ENCODE data around the gene TFF1.

The TFF1 gene

DNA sequence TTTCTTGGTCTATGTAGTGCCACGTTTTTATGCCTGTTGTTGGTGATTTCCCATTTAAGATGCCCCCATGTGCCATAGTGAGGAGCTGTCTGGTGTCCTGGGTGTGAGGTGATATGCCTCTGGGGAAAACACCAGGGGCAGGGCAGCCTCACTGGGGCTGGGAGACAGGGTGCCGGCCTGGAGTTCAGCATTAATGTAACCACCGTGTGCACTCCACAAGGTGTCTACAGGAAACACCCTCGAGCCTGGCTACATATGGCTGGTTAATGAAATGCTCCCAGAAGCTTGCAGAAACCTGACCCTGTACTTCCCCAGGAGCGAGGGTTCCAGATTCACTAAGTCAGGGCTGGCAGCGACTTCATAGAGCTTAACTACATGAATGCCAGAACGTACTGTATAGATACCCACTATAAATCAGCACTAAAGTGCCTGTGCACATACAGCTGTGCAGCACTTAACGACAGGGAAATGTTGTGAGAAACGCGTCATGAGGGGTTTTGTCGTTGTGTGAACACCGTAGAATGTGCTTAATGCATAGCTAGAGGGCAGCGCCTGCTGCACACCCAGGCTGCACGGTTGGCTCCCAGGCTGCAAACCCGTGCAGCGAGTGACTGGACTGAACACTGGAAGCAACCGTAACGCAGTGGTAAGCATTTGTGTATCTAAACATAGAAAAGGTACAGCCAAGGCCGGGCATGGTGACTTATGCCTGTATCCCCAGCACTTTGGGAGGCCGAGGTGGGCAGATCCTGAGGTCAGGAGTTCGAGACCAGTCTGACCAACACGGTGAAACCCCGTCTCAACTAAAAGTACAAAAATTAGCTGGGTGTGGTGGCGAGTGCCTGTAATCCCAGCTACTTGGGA, 25.9 kb downstream of the TFF1 start:
- no peak for DNase-seq

DNA sequence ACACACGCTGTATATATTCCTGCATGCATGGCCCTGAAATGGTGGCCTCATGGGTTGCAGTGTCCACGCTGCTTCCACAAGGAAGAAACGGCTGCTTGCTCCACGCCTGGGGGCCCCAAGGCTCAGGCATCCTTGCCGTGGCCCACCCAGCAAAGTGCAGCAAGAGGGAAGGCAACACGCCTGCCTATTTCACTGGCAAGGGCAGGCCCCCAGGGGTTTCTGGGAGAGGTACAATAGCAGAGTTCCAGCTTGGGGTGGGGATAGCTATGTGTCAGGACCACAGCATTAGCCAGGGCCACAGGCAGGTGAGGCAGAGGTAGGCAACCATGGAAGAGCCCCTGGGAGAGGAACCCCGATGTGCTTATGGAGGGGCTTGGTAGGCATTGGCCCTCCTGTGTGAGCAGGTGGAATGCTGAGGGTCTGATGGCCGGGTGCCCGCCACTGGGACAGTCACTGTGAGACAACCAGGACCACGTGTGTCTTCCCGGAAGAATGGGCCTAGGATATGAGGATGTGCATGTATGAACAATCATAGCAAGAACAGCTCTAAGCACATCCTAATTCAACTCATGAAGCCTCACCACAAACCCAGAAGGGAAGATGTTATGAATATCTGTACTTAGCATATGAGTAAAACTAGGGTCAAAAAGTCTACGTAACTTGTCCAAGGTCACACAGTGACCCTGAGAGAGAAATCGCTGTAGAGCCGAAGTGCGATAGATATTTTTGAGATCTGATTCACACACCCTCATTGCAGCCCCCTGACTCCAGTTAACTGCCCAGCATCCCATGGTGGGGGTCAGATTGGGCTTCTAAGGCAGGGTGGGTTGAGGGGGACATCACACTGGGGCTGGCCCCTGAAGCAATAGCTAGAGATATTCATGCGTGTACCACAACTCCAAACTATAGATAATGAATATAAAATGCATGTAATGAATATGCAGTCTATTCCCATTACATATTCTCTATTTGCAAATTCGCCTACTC, 27.3 kb downstream of the TFF1 start:
- DNase-seq, result no peak

DNA sequence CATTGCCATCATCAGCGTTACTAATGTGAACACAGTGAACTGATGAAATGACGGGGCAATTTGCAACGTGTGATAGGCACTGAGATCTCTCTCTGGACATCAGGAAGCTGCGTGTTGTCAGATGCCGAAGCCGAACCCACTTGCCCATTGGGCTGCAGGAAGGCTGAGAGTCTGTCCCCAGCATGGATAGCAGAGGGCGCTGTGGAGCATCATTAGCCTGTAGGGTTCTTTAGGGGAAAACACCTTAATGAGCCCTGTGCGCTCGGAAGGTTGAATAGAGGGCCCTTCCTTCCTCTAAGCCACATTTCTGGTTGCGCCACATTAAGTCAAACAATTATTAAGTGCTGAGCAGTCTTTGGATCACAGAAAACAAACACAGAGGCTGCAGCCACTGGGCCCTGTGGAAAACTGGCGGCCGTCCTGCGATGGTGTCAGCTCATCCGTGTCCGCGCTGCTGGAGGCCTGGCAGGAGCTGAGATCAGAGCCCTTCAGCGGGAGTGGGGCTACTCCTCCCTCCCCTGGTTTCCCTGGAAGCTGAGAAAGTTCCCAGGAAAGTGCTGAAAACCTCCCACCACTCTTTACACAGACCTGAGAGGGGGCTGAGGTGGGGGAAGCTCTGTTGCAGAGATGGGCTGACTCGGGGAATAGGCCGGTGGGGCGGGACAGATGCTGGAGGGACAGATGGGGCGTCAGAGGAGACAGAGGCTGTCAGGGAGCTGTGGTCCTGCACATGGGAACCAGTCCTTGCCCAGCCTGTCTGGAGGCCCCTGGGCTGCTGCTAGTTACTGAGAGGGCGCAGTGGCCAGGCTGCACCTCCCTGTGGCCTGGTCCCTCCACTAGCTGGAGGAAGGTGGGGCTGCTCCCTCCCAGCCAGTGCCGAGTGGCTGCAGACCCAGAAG, 28.3 kb downstream of the TFF1 start:
- DNase-seq, result peak; percentile 86

DNA sequence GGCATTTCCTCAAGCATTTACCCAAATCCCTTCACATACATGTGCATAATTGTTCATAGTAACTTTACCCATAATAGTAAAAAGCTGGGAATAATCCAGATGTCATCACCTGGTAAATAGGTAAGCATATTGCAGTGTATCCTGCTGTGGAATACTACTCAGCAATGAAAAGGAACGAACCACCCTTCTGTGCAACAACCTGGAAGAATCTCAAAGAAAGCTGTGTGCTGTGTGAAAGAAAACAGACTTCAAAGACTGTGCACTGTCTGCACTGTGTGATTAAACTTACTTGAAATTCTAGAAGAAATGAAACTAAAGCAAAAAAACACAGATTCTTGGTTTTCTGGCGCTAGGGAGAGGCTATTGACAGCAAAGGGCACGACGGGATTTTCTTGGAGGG, 29.1 kb downstream of the TFF1 start:
- no peak for DNase-seq

DNA sequence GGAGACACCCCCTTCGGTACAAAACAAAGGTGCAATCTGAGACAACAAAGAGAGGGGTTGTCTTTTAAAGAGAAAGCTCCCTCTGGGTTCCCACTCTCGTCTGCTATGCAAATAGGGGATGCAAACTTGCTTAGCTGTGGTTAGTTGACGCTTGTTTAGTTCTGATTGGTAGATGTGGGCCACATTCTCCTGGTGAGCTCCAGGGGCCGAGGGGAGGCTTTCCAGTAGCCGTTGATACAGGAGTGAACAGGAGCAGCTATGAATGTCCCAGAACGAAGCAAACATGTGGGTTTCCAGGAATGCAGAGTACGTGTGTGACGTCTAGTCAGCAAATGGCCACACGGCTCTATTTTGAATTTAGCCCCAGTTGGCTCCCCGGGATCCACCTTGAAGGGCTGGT, 30.3 kb downstream of the TFF1 start:
- DNase-seq, result no peak

DNA sequence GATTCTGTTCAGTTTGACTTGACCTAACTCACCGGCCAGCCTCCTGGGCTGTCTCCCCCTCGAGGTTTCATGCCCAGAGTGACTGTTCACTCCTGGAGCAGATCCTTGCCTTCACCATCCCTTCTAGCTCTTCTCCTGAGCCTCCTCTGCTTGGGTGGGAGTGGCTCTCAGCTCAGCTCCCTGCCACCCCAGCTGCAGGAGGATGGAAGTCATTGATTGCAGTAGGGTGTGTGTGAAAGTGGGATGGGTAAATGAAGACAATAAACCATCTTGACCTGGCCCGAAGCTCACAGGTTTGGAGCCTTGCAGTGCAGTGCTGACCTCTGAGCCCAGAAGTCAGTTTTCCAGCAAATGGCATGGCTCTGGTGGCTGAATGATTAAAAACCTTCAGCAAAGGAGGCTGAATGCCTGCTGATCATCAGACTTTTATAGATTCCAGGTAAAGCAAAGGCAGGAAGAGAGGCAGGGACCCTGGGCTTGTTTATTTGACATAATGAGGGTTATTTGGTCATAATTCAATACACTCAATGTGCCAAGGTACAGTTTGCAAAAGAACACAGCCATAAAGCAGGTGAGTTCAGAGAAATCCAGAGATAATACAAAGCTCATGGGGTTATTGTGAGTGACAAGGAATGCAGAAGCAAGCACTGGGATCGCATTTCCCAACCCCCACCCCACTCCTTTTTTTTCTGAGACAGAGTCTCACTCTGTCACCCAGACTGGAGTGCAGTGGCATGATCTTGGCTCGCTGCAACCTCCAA, 33.6 kb downstream of the TFF1 start:
- DNase-seq, result no peak

DNA sequence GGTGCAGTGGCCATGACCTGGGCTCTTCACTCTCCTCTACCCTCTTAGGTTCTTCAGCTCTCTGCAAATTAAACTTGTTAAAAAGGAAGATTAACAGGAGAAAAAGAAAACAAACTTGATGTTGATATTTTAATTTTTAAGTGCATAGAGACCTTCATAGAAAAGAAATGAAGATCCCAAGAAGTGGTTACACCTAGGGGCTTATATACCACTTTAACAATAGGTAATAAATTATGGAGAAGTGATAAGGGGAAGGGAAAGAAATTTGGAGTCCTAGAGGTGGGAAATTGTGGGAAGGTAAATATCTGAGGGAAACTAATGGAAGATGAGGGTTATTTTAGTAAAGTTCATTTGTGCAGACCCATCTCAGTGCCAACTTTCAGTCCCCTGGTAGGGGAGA, 34.7 kb downstream of the TFF1 start:
- DNase-seq, result no peak

DNA sequence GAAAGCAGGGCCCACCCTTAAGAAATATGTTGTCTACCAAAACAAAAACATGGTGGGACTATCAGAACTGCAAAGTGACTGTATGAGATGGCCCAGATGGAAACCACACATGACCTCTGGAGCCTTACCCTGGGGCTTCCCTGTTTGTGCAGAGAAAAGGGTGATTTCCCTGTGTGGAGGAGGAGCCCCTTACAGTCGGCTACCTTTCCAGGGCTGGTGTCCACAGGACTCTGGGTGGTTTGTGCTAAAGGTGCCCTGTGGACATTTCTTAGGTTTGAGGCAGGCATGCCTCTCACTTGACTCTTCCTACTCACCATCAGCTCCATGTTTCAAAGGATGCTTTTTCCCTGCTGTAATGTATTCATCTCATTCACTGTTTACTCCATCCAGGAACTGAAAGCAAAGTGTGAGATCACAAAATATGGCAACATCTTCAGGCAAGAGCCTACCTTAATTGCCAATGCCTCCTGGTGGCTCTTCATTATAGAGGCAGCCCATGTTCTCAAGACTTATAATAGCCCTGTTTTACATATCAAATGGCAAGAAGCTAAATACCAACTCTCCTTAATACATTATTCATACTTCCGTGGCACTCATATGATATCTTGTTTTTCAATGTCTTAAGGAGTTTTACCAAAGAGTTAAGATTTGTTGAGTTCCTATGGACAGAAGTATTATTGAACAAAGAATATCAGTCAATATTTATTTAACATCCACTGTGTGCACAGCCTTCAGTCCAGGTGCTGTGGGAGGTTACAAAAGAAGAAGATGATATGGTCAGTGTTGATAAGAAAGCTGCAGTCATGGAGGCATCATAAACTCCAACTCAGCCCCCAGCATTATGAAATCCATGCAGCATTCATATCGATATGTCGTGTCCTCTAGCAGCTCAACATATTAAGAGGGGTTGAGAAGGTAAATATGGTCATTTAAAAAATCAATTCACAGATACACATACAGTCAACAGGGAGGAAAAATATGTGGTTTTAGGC, 35.7 kb downstream of the TFF1 start:
- DNase-seq, result no peak

DNA sequence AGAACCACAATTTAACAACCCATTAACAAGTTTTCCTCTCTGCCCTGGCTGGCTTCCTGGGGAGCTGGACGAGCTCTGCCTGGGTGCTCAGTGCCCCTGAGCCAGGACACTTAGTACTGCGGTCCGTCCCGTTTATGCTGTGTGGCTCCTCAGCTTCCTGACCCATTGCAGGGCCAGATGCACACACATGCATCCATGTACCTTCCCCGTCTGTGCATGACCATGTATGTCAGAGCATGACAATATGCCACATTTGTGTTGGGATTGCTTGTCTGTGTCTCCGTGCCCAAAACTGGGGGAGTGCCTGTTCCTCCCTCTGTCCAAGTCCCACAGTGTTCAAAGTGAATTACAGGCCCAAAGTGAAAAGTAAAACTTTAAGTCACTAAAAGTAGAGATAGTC, 41.4 kb downstream of the TFF1 start:
- no peak for DNase-seq

DNA sequence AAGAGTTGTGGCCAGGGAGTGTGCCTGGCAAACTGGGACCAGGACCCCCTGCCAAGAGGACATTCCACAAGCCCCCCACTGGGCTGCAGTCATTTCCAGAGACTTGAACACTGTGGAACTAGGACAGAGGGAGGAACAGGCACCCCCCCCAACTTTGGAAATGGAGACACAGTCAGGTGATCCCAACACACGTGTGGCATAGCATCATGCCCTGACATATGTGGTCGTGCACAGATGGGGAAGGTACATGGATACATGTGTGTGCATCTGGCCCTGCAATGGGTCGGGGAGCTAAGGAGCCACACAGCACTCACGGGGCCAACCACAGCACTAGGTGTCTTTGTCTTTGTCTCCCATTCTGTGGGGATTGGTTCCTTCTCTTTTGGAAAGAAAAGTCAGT, 44.5 kb downstream of the TFF1 start:
- no peak for DNase-seq

DNA sequence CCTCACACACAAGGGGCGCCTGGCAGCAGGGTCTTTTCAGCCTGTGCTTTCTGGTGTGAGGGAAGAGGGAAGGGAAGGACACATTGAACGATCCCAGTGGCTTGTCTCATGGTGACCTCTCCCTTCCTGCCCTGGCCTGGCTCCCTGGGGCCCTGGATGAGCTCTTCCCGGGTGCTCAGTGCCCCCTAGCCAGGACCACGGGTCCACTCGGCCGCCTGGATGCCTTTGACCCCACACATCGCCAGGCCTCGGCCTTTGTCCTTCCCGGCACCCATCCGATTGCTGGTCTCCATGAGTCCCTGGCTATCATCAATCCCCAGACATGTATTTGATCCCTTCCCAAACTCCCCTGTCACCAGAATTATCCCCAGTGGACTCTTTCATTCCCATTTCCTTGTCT, 45.1 kb downstream of the TFF1 start:
- DNase-seq, result no peak

DNA sequence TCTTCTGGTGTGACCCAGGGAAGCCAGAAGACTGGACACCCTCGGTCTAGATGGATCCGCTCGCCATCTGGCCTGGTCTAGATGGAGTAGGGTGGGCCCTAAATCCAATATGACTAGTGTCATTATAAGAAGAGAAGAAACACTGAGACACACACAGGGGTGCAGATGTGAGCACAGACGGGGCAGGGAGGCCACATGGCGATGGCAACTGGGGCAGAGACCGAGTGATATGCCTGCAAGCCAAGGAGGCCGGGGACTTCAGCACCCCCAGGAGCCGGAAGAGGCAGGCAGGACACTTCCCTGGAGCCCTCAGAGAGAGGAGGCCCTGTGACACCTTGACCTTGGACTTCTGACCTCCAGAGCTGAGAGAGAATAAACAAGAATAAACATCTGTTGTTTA, 45.5 kb downstream of the TFF1 start:
- no peak for DNase-seq

DNA sequence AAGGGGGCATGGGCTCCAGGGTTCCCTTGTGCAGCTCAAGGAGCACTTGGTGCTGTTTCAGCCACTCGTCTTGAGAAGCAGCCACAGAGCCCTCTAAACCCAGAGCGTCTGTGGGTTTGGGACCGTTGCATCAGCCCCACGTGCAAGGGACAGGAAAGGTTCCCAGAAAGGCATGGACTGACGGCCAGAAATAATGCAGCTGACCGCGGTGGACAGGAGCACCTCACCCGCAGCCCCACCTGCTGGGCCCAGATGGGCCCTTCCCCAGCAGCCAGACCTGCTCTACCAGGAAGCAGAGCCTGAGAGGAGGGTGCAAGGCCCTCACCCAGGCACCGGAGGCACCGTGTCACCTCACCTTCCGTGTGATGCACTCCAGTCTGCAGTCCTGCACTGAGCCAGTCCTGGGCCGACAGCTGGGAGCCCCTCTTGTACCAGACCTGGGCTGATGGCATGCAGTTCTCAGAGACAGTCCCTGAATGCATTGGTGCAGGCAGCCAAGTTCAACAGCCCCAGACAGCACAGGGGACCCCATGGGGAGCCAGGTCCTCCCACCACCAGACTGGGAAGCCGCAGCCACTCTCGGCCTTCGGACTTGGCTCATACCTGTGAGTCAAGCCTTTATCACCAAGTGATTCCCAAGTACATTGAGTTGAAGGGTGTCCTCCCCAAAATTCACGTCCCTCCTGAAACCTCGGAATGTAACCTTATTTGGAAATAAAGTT, 46.3 kb downstream of the TFF1 start:
- no peak for DNase-seq

DNA sequence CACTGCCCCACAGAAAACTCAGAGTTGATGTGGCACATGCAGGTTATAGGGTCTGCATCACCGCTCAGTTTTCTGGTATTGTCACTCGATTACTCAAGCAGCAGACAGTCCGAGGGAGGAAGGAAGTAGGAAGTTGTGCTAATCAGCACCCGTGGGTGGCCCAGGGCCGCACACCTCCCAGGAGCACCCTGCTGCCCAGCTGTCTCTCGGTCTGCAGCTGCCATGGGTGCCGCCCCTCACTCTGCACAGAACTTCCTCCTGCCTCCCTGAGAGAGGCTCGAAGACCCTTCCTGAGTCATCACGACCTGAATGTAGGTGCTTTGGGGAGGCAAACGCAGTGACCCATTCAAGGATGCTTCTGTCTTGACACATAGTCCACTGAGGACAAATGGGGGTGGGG, 47.0 kb downstream of the TFF1 start:
- no peak for DNase-seq

DNA sequence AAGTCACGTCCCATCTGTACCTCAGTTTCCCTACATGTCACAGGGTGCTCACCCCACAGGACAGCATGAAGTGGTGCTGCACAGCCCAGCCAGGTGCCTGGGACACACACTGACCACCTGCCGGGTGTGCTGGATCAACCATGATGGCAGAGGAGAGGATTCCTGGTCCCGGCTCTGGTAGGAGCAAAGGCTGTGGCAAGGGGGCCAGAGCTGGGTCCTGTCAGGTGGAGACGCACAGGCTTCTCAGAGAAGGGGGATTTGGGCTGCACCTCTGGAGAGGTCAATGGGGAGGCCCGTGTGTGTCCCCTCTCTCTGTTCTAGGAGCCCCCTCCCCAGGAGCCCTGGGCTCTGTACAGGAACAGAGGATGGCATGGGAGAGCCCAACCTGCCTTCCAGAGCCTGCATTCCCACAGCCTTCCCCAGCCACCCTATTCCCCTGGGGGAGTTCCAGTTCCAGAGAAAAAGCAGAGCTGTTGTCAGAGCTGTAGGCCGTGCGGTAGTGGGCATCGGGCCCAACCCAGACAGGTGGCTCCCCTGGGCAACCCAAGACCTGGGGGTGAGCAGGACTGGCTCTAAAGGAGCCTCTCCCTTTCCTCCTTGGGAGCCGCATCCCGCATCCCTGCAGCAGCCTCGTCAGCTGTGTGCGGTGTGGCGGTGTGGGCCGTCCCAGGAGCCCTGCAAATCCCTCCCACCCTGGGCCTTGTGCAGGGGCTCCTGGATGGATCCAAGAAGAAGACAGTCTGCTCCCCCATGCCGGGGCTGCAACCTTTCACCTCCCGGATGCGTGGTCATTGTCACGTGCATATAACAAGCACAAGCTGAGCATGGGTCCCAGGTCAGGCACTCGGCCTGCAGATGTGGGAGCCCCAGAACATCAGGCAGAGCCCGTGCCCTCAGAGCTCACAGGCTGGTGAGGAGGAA, 48.2 kb downstream of the TFF1 start:
- DNase-seq, result no peak

DNA sequence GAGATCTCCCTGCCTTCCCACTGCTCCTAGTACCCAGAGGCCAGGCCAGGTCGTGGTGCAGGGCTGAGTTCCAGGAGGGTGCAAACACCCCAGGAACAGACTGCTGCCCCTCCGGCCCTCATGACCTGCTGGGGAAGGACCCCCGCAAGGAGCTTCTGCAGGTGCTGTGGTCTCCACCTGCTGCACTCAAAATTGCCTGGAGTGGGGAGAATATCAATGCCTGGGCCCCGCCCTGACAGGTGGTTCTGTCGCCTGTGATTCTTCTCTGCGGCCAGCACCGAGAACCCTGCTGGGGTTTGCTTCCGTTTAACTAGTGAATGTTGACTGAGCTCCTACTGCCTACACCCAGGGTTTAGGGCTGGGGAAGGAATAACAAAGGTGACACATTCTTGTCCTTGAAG, 49.0 kb downstream of the TFF1 start:
- no peak for DNase-seq

DNA sequence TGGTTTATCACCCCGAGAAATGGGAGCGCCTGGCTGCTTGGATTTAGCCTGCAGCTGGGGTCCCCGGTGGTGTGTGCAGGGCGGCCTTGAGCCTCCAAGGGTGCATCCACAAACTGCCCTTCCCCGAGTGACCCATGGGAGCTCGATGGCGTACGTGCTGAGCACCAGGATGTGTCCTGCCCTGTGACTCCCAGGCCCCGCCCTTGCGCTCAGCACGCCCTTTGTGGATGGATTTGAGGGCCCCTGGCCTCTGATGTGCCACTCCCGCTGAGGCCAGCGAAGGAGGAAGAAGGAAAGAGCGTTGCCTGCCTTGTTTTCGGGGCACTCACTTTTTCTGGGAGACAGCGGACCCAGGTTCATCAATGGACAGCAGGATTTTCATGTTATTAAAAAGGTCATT, 49.4 kb downstream of the TFF1 start:
- DNase-seq, result no peak

DNA sequence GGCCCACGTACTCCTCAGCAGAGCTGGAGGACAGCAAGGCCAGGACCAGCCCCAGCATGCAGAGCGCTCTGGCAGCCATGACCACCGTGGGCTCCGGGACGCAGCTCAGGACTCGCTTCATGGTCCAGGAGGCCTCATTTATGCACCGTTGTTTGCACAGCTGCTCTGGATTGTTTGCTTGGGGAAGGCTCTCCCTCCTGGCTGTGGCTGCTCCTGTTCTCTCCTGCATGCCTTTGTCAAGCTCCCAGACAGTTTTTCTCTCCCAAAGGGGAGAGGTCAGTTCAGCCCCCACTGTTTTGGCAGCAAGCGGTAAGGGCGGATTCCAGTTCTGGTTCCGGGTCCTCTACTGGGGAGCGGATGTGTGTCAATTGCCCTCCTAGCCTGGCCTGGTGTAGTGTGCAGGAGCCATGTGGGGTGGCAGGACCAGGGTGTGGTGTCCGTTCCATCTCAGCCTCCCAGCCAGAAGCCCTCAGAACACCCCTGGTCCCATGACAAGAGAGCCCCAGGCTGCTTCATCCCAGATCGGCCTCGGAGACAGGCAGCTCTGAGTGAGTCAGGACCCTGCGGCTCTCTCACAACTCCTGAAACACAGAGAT, 50.9 kb downstream of the TFF1 start, which contains the start of gene TFF3:
TSS of gene TFF3 (minus strand) at position 114 of the 596 bp plus-strand sequence. CDS start at position 79, 35 bp downstream.
- DNase-seq, result no peak

All from CD4-positive, alpha-beta T cell treated with Interleukin-6 for 4 hours (primary cell).